Iris pigment epithelial cell (primary cell): ENCODE measurements around the gene SLC10A4.

Source experiments
- DNase-seq: peaks from one replicate; pipeline ENCODE4 v3.0.0-alpha.2; 2011; ENCODE audit warnings: low read depth

Gene SLC10A4

GRCh38 chr4:48489683-48490011, 6.5 kb downstream of the SLC10A4 start:
- no peak for DNase-seq

DNA sequence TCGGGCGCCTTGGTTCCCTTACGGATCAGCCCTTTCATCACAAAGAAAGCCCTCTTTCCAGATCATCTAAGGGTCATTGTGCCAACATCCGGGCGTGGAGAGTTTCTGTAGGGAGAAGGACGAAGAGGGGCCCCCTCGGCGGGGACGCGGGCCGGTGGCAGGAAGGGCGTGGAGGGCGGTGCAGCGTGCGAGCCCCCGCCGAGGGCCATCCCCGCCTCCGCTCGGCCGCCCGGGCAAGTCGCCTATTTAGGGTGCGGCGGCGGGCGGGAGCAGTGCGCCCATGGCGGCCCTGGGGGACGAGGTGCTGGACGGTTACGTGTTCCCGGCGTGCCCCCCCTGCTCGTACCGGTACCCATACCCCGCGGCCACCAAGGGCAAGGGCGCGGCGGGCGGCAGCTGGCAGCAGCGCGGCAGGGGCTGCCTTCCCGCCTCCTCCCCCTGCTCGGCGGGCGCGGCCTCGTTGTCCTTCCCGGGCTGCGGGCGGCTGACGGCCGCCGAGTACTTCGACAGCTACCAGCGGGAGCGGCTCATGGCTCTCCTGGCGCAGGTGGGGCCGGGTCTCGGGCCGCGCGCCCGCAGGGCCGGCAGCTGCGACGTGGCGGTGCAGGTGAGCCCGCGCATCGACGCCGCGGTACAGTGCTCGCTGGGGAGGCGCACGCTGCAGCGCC, 7.0 kb downstream of the SLC10A4 start, which contains the start of gene ZAR1:
Gene ZAR1, plus strand, starts transcription at position 241 of the 668 bp plus-strand sequence. Its CDS starts 40 bp downstream, at position 281.
- DNase-seq = no peak

- DNase-seq = no peak
Observed at GRCh38 chr4:48490680-48491513, 7.8 kb downstream of the SLC10A4 start.

- no peak for DNase-seq
Observed at GRCh38 chr4:48491514-48492176, 8.5 kb downstream of the SLC10A4 start.

- no peak for DNase-seq
Observed at GRCh38 chr4:48493452-48494100, 10.4 kb downstream of the SLC10A4 start.

GRCh38 chr4:48495941-48496340, 12.8 kb downstream of the SLC10A4 start:
- DNase-seq = no peak

DNA sequence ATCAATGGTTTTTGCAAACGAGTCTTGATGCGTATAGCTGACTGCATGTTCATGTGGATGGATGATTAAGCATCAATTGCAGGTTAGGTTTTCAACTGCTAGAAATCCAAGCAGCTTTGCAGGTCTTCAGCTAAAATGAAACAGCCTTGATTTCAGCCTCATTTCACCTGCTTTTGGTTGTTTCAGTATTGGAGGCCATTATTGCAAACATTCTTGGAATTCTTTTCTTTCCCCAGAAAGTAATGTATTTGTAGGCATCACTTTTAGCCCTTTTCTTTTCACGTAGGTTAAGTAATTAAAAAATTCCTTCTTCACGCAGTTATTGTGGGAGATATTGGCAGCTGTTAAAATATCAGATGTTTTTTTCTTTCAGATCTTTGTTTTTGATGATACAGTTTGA, 15.8 kb downstream of the SLC10A4 start:
- DNase-seq = no peak

DNA sequence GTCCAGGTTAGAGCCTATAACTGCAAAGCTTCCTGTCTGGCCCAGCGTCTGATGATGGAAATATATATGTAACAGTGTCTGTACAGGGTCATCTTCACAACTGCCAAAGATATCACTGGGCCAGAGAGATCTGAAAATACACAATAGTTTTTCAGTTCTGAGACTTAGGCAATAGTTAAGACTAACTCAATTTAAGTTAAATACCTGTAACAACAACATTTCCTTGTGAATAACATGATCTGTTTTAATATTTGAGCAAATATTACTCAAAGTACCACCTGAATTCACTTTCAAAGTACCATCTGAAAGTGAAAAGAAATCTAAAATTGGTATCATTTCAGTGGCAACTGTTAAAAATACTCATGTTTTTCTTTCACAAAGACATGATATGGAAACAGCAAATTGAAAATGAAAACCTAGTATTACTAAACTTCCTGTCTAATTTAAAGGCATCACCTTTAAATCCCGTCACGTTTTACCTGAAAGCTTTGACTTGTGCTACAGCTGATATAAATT, 16.5 kb downstream of the SLC10A4 start:
- no peak for DNase-seq

- no peak for DNase-seq
Observed at GRCh38 chr4:48503233-48504025, 20.3 kb downstream of the SLC10A4 start.

DNA sequence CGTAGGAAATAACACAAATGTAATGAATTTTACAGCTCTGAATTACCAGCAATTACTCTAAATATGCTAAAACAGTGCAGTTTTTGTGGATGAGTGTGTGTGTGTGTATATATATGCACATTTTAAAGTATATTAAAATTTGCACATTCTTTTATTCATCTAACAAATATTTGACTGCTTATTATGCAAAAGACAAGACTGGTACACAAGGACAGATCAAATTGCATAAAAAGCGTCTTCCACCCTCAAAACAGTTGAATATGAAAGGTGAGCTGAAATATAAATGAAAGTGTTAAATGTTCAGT, 20.8 kb downstream of the SLC10A4 start:
- no peak for DNase-seq

- DNase-seq = no peak
Observed at GRCh38 chr4:48504352-48504751, 21.2 kb downstream of the SLC10A4 start.

DNA sequence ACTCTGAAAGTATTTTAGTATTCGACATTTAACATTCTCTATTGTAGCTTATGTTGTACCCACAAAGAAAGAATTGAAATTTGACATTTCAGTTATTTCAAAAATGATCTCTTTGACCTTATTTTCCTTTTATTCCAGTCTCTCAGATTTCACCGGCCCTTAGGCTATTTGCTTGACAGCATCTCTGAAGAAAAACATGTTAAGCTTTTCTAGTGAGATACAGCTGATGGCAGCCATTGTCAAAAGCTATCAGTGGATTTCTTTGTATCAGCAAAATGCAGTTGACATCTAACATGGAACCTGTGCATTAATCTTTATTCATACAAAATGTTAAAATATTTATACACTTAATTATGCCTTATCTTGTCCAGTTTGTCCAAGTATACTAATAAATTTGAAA, 23.6 kb downstream of the SLC10A4 start:
- DNase-seq = no peak

- no peak for DNase-seq
Observed at GRCh38 chr4:48509543-48509942, 26.4 kb downstream of the SLC10A4 start.

- DNase-seq = peak; percentile 20
Observed at GRCh38 chr4:48518143-48518542, 35.0 kb downstream of the SLC10A4 start.

DNA sequence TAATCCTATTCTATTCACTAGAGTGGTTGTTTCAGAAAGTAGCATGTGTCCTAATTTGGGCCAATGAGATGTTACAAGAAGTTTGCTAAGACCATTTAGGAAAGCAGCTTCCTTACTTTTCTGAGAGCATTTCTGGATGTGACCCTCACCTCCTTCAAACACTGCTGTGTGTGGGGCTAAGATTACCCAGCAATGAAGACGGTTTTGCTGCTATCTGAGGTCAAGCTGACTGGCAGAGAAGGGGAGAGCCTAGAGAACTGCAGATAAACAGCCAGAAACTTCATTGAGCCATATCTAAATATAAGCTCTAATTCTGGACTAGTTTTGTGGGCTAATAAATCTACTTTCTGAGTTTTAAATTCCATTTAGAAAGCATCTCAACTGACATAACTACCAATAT, 43.3 kb downstream of the SLC10A4 start:
- no peak for DNase-seq

- DNase-seq = no peak
Observed at GRCh38 chr4:48538358-48538757, 55.2 kb downstream of the SLC10A4 start.
